ENCODE data around the gene ADCY10.
"Not testable (repeated sequence)": the region's sequence is repeated elsewhere in the genome, so short reads cannot be mapped to it uniquely, and the experiment has no call there.

The ADCY10 gene

GRCh38 chr1:167876597-167877175 is 37.2 kb downstream of the ADCY10 start:
- no peak for TF ChIP-seq CTCF (IDR thresholded peaks at IDR 0.05; ENCODE audit: insufficient read depth, low read depth, low read length, missing control alignments)
- no peak overlapping the region for H3K4me3 ChIP-seq (ENCODE audit: low read depth, low read length)
- DNase-seq (ENCODE audit: low read depth) = no peak

GRCh38 chr1:167871331-167871730 is 42.6 kb downstream of the ADCY10 start:
- no peak for DNase-seq (ENCODE audit: low read depth)
- H3K4me3 ChIP-seq (ENCODE audit: low read depth, low read length) = no peak overlapping the region
- TF ChIP-seq CTCF (IDR thresholded peaks at IDR 0.05; ENCODE audit: insufficient read depth, low read depth, low read length, missing control alignments) = no peak

DNA sequence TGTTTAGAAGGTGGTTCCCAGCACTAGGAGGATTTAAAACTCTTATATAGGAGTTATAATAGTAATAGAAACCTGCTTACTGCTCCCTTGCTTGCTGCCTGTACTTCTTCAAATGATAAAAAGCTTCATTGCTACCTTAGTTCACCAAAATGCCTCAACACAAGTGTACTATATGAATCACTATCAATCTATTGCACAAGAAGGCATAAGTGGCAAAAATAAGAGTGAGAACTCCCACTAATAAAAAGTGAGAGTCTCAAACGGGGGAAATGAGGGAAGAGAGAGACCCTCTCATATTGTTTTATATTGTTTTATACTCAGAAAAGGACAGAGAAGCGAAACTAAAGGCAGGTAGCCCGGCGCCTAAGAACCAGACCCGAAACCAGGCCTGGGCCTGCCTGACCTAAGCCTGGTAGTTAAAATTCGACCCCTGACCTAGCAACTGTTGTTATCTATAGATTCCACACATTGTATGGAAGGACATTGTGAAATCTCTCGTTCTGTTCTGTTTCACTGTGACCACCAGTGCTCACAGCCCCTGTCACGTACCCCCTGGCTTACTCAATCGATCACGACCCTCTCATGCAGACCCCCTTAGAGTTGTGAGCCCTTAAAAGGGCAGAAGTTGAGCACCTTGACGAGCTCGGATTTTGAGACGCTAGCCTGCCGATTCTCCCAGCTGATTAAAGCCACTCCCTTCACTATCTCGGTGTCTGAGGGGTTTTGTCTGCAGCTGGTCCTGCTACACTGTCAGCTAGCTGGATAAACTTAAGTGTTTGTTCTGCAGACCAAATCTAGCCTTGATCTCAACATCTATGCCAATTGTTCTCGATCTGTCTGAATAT is 44.6 kb downstream of the ADCY10 start:
- not testable (repeated sequence) for DNase-seq (ENCODE audit: low read depth); H3K4me3 ChIP-seq (ENCODE audit: low read depth, low read length)

DNA sequence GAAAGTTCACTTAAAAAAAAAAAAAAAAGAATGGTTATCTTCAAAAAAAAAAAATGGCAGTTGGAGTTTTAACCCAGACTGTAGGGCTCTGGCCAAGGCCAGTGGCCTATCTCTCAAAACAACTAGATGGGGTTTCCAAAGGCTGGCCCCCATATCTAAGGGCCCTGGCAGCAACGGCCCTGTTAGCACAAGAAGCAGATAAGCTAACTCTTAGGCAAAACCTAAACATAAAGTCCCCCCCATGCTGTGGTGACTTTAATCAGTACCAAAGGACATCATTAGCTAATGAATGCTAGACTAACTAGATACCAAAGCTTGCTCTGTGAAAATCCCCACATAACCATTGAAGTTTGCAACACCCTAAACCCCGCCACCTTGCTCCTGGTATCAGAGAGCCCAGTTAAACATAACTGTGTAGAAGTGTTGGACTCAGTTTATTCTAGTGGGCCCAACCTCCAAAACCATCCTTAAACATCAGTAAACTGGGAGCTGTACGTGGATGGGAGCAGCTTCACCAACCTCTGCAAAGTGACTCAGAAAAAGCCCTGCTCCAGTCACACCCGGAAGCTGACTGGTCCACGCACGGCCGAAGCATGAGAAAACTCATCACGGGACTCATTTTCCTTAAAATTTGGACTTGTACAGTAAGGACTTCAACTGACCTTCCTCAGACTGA is 47.1 kb downstream of the ADCY10 start:
- H3K4me3 ChIP-seq (ENCODE audit: low read depth, low read length); DNase-seq (ENCODE audit: low read depth): not testable (repeated sequence)

GRCh38 chr1:167866326-167866725 is 47.6 kb downstream of the ADCY10 start:
- DNase-seq (ENCODE audit: low read depth); H3K4me3 ChIP-seq (ENCODE audit: low read depth, low read length): not testable (repeated sequence)

GRCh38 chr1:167865804-167866308 is 48.1 kb downstream of the ADCY10 start:
- not testable (repeated sequence) for H3K4me3 ChIP-seq (ENCODE audit: low read depth, low read length); DNase-seq (ENCODE audit: low read depth)

- not testable (repeated sequence) for DNase-seq (ENCODE audit: low read depth); H3K4me3 ChIP-seq (ENCODE audit: low read depth, low read length)
These were observed 48.7 kb downstream of the ADCY10 start for GRCh38 chr1:167865193-167865592.

DNA sequence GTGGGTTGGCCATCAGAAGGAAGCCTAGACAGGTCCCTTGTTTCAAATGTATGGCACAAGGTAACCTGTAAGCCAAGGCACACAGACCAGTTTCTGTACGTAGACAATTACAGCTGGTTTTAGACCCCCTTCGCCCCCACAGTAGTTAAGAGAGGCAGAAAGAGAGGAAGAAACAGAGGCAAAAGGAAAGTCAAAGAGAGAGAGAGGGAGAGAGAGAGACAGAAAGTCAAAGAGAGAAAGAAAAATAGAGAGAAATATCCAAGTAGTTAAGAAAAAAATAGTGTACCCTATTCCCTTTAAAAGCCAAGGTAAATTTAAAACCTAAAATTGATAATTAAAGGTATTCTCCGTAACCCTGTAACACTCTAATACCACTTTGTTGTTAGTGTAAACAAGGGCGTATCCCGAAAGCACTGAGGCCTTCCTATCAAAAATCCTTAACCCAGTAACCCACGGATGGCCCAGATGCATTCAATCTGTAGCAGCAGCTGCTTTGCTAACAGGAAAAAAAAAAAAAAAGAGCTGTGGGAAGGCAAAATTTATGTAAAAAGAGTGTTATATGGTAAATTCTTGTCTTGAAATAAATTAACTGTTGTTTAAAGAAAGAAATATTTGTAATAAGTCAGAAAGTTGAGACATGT is 49.4 kb downstream of the ADCY10 start:
- no peak for TF ChIP-seq CTCF (IDR thresholded peaks at IDR 0.05; ENCODE audit: insufficient read depth, low read depth, low read length, missing control alignments)
- no peak overlapping the region for H3K4me3 ChIP-seq (ENCODE audit: low read depth, low read length)
- no peak for DNase-seq (ENCODE audit: low read depth)

- no peak overlapping the region for H3K4me3 ChIP-seq (ENCODE audit: low read depth, low read length)
- no peak for DNase-seq (ENCODE audit: low read depth)
- TF ChIP-seq CTCF (IDR thresholded peaks at IDR 0.05; ENCODE audit: insufficient read depth, low read depth, low read length, missing control alignments) = no peak
These were observed 50.0 kb downstream of the ADCY10 start for GRCh38 chr1:167863921-167864279.

- DNase-seq (ENCODE audit: low read depth); H3K4me3 ChIP-seq (ENCODE audit: low read depth, low read length): not testable (repeated sequence)
These were observed 50.6 kb downstream of the ADCY10 start for GRCh38 chr1:167863191-167863920.

Measured in GM12865 (cell line).